ENCODE measurements around the gene SP140. TPM values are rescaled to one million over a fixed set of nuclear protein-coding genes. Genes with fewer than 3 reads are reported as not detected.
A peak's percentile ranks its signal among the peaks of the same experiment; 100 is the strongest.

Gene SP140
- total and polyA plus RNA-seq, 9 of the 15 experiments (the other 6 are each of a cell fraction or from before 2014, with no cell fraction given): 0.04 to 1.1 (median 0.57) TPM; not detected in 1

DNA sequence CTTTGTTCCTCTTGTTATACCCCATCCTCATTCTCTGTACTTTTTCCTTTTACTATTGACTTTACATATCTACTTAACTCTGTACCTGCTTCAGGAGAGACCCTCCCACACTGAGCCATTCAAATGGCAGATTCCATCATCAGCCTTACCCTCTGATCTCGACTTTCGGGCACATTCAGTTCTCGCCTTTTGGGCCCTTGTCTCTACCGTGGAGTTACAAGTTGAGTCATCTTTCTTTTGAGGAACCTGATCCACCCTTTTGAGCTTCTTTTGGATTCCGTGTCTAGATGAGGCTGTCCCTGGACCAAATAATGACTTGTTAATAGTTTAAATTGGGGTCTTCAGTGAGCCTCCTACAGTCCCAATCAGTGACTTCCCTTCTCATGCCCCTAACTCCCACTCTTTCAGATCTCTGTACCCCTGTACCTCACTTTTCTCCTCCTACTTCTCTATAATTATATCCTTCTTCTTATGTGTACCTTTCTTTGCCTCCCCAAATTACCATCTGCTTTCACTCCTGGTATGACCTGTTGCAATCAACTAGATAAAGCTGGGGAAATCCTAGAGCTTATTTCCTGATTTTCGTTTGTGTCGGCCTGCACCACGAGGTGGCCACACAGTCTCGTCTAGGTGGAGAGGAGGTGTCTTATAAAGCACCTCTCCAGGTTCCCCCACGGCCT is 23.0 kb upstream of the SP140 start:
- CTCF ChIA-PET (ENCODE audit: low intra/inter-chr PET ratio): no interaction called here
- TF ChIP-seq, protein P1, sequence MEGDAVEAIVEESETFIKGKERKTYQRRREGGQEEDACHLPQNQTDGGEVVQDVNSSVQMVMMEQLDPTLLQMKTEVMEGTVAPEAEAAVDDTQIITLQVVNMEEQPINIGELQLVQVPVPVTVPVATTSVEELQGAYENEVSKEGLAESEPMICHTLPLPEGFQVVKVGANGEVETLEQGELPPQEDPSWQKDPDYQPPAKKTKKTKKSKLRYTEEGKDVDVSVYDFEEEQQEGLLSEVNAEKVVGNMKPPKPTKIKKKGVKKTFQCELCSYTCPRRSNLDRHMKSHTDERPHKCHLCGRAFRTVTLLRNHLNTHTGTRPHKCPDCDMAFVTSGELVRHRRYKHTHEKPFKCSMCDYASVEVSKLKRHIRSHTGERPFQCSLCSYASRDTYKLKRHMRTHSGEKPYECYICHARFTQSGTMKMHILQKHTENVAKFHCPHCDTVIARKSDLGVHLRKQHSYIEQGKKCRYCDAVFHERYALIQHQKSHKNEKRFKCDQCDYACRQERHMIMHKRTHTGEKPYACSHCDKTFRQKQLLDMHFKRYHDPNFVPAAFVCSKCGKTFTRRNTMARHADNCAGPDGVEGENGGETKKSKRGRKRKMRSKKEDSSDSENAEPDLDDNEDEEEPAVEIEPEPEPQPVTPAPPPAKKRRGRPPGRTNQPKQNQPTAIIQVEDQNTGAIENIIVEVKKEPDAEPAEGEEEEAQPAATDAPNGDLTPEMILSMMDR (IDR thresholded peaks at IDR 0.05 in 2 of 3, conservative IDR thresholded peaks at IDR 0.05 in 1 of 3; ENCODE audit: insufficient read depth in 2 of 3, low read depth in 1 of 3, low read length in 3 of 3): peak in 1 of 3 experiments; percentile 25; a peak in 1 of 6 replicates
- no peak for TF ChIP-seq PPARD (CRISPR knock-in tag; IDR thresholded peaks at IDR 0.05)
- H4K20me1 ChIP-seq (replicated peaks; ENCODE audit: control insufficient read depth, insufficient read depth, low read length): no peaks in the 10 kb centered on the region
- ATAC-seq (peak; percentile 41; the same call in 1 of the 3 replicates), FAIRE-seq (no peak), DNase-seq (ENCODE audit: extremely low read depth in 1 of 4, low spot score in 3 of 4) (peak in 1 of 4 experiments; percentile 3)
- no peaks in the 10 kb centered on the region for H3K9me1 ChIP-seq (ENCODE audit: control insufficient read depth, insufficient read depth, low read length)
- POLR2A ChIA-PET: no interaction called here
- no peaks in the 10 kb centered on the region for H3K9me3 ChIP-seq (replicated peaks; ENCODE audit: control insufficient read depth, insufficient read depth, low read depth, low read length)
- WGBS (ENCODE audit: insufficient coverage, low coverage, missing lambda C conversion rate): 32% methylated on average over 9 of the region's 10 CpGs
- H3K27ac ChIP-seq (ENCODE audit: extremely low read depth, low read depth, low read length): no peak overlapping the region
- in situ Hi-C loops (cut with MboI): no loop called here
- BruUV-seq (replicated peaks): no TSS peak
- no peak overlapping the region for H3K4me3 ChIP-seq
- H2AFZ ChIP-seq (ENCODE audit: low read depth, low read length): no peak overlapping the region
- H3K9ac ChIP-seq (ENCODE audit: insufficient read depth in 1 of 2, low read depth in 2 of 2, low read length in 2 of 2): no peak overlapping the region
- no peaks in the 10 kb centered on the region for H3K27me3 ChIP-seq (ENCODE audit: control insufficient read depth in 2 of 2, insufficient read depth in 2 of 2, low read length in 2 of 2)
- H3K36me3 ChIP-seq (ENCODE audit: control insufficient read depth, insufficient read depth, low read length): no peaks in the 10 kb centered on the region
- no peak overlapping the region for H3K4me2 ChIP-seq (ENCODE audit: insufficient read depth, low read length)
- H3K4me1 ChIP-seq (replicated peaks in 1 of 2; ENCODE audit: control insufficient read depth in 2 of 2, insufficient read depth in 2 of 2, low read length in 2 of 2): no peaks in the 10 kb centered on the region
- H3K79me2 ChIP-seq (ENCODE audit: control insufficient read depth, insufficient read depth, low read length): no peaks in the 10 kb centered on the region
- intact Hi-C loops (cut with micrococcal nuclease): no loop called here
